Measurements from ENCODE around the gene NTHL1. TPM values are rescaled to one million over a fixed set of nuclear protein-coding genes. Genes with fewer than 3 reads are reported as not detected.
A peak's percentile ranks its signal among the peaks of the same experiment; 100 is the strongest.

The NTHL1 gene
- total and polyA plus RNA-seq, 10 of the 15 experiments (the other 5 are each of a cell fraction or from before 2014, with no cell fraction given), result 0.85 to 54.7 (median 39.0) TPM

DNA sequence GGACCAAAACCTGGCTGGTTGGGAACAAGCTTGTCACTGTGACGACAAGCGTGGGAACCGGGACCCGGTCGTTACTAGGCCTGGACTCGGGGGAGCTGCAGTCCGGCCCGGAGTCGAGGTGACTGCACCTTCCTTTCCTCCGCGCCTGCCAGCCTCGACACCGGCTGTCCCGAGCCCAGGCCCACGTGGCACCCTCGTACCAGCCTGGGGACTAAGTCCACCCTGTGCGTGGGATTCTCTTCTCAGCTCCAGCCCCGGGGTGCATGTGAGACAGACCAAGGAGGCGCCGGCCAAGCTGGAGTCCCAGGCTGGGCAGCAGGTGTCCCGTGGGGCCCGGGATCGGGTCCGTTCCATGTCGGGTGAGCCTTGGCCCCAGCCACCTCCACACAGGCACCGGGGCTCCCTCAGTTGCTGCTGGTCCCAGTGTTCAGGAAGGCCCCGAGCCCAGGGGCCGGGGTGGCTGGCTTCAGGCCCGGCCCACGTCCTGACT is 31.7 kb upstream of the NTHL1 start:
- no peak for TF ChIP-seq ZSCAN29 (IDR thresholded peaks at IDR 0.05)
- 0 out of 2 replicates have a peak, but pooled peaks have one; percentile 0 for TF ChIP-seq POLR2A (IDR thresholded peaks at IDR 0.05; ENCODE audit: low read depth, low read length)
- in situ Hi-C loops (cut with MboI) (no loop called here), intact Hi-C loops (cut with micrococcal nuclease; ENCODE audit: unreplicated experiment) (no loop called here)
- Histone ChIP-seq H3K79me2 (ENCODE audit: control insufficient read depth, insufficient read depth, low read length) (no peaks in the 10 kb centered on the region), H3K9me3 (replicated peaks; ENCODE audit: control insufficient read depth, insufficient read depth, low read length) (no peaks in the 10 kb centered on the region), H3K4me1 (ENCODE audit: control insufficient read depth, insufficient read depth, low read length) (no peaks in the 10 kb centered on the region), H3K27ac (ENCODE audit: control insufficient read depth, insufficient read depth) (no peak overlapping the region), H4K20me1 (ENCODE audit: control insufficient read depth, insufficient read depth) (no peaks in the 10 kb centered on the region), H3K4me3 (no peak overlapping the region), H3K27me3 (replicated peaks in 1 of 2; ENCODE audit: control insufficient read depth in 2 of 2, insufficient read depth in 2 of 2, low read length in 1 of 2) (no peaks in the 10 kb centered on the region), H2AFZ (ENCODE audit: control insufficient read depth, low read depth, low read length) (no peak overlapping the region), H3K4me2 (ENCODE audit: control insufficient read depth, insufficient read depth) (no peak overlapping the region), H3K36me3 (ENCODE audit: control insufficient read depth in 2 of 2, insufficient read depth in 2 of 2, low read length in 1 of 2) (peaks cover 0 to 4% of the 10 kb centered on the region in 2 experiments; a peak in 3 of 4 replicates), H3K9ac (ENCODE audit: control insufficient read depth, insufficient read depth, low read length) (no peak overlapping the region)
- WGBS (ENCODE audit: insufficient coverage, insufficient replicate concordance, low lambda C conversion rate, missing lambda C conversion rate), result 87% methylated on average over 23 of the region's 30 CpGs
- SMC1A ChIA-PET (ENCODE audit: uncharacterized antibody, unreplicated experiment), result no interaction called here
- ATAC-seq (no peak), DNase-seq (ENCODE audit: low read depth, low spot score) (no peak), FAIRE-seq (no peak)
- POLR2A ChIA-PET, result no interaction called here
- RAD21 ChIA-PET (ENCODE audit: unreplicated experiment), result no interaction called here
- no TSS peak for BruUV-seq (replicated peaks)
- CTCF ChIA-PET, result no interaction called here

DNA sequence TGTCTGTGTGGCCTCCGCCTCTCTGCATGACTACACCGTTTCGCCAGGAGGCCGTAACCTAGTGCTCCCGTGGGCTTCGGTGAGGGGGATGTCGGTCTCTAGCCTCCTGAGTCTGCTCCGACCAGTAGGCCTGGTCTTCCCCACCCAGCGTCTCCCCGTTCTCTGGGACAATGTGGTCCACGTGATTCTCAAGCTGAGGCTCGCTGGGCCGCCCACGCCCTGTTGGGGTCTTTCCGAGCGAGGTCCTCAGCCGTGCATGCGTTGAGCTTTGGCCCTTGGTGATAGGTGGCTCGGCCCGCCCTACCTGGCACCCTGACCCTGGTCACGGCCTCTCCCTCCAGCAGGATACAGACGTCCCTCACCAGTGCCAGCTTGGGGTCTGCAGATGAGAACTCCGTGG is 31.1 kb upstream of the NTHL1 start:
- Histone ChIP-seq H3K4me1 (ENCODE audit: control insufficient read depth, insufficient read depth, low read length) (no peaks in the 10 kb centered on the region), H3K27me3 (replicated peaks in 1 of 2; ENCODE audit: control insufficient read depth in 2 of 2, insufficient read depth in 2 of 2, low read length in 1 of 2) (no peaks in the 10 kb centered on the region), H3K79me2 (ENCODE audit: control insufficient read depth, insufficient read depth, low read length) (no peaks in the 10 kb centered on the region), H4K20me1 (ENCODE audit: control insufficient read depth, insufficient read depth) (no peaks in the 10 kb centered on the region), H3K4me2 (ENCODE audit: control insufficient read depth, insufficient read depth) (no peak overlapping the region), H3K36me3 (ENCODE audit: control insufficient read depth in 2 of 2, insufficient read depth in 2 of 2, low read length in 1 of 2) (peaks cover 0 to 7% of the 10 kb centered on the region in 2 experiments; a peak in 3 of 4 replicates), H2AFZ (ENCODE audit: control insufficient read depth, low read depth, low read length) (no peak overlapping the region), H3K9me3 (replicated peaks; ENCODE audit: control insufficient read depth, insufficient read depth, low read length) (no peaks in the 10 kb centered on the region), H3K9ac (ENCODE audit: control insufficient read depth, insufficient read depth, low read length) (no peak overlapping the region), H3K27ac (ENCODE audit: control insufficient read depth, insufficient read depth) (no peak overlapping the region), H3K4me3 (no peak overlapping the region)
- FAIRE-seq (no peak), ATAC-seq (no peak), DNase-seq (ENCODE audit: low read depth, low spot score) (no peak)
- in situ Hi-C loops (cut with MboI), result no loop called here
- RAD21 ChIA-PET (ENCODE audit: unreplicated experiment), result no interaction called here
- SMC1A ChIA-PET (ENCODE audit: uncharacterized antibody, unreplicated experiment), result no interaction called here
- BruUV-seq (replicated peaks), result no TSS peak
- intact Hi-C loops (cut with micrococcal nuclease; ENCODE audit: unreplicated experiment), result no loop called here
- 90% methylated on average over 23 of the region's 23 CpGs for WGBS (ENCODE audit: insufficient coverage, insufficient replicate concordance, low lambda C conversion rate, missing lambda C conversion rate)
- POLR2A ChIA-PET, result no interaction called here
- CTCF ChIA-PET, result no interaction called here
- TF ChIP-seq TBL1XR1 (IDR thresholded peaks at IDR 0.05; ENCODE audit: low read depth, low read length) (no peak), PML (IDR thresholded peaks at IDR 0.05; ENCODE audit: low read length) (no peak), KLF5 (IDR thresholded peaks at IDR 0.05; ENCODE audit: partially characterized antibody) (no peak), CREM (IDR thresholded peaks at IDR 0.05; ENCODE audit: low read depth) (no peak), BHLHE40 (IDR thresholded peaks at IDR 0.05; ENCODE audit: borderline replicate concordance in 1 of 2, low read depth in 2 of 2, low read length in 1 of 2) (no peak), SUPT20H (IDR thresholded peaks at IDR 0.05; ENCODE audit: borderline replicate concordance, control insufficient read depth, low read depth, low read length) (no peak), JUND (IDR thresholded peaks at IDR 0.05; ENCODE audit: low read depth, low read length) (no peak), IKZF2 (IDR thresholded peaks at IDR 0.05) (no peak), NBN (IDR thresholded peaks at IDR 0.05) (no peak)
- TF ChIP-seq, protein P1, sequence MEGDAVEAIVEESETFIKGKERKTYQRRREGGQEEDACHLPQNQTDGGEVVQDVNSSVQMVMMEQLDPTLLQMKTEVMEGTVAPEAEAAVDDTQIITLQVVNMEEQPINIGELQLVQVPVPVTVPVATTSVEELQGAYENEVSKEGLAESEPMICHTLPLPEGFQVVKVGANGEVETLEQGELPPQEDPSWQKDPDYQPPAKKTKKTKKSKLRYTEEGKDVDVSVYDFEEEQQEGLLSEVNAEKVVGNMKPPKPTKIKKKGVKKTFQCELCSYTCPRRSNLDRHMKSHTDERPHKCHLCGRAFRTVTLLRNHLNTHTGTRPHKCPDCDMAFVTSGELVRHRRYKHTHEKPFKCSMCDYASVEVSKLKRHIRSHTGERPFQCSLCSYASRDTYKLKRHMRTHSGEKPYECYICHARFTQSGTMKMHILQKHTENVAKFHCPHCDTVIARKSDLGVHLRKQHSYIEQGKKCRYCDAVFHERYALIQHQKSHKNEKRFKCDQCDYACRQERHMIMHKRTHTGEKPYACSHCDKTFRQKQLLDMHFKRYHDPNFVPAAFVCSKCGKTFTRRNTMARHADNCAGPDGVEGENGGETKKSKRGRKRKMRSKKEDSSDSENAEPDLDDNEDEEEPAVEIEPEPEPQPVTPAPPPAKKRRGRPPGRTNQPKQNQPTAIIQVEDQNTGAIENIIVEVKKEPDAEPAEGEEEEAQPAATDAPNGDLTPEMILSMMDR (IDR thresholded peaks at IDR 0.05 in 2 of 3, conservative IDR thresholded peaks at IDR 0.05 in 1 of 3; ENCODE audit: control insufficient read depth in 2 of 3, extremely low read depth in 1 of 3, insufficient read depth in 1 of 3, low read depth in 3 of 3, low read length in 3 of 3), result no peak
- TF ChIP-seq, protein P2, sequence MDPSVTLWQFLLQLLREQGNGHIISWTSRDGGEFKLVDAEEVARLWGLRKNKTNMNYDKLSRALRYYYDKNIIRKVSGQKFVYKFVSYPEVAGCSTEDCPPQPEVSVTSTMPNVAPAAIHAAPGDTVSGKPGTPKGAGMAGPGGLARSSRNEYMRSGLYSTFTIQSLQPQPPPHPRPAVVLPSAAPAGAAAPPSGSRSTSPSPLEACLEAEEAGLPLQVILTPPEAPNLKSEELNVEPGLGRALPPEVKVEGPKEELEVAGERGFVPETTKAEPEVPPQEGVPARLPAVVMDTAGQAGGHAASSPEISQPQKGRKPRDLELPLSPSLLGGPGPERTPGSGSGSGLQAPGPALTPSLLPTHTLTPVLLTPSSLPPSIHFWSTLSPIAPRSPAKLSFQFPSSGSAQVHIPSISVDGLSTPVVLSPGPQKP (IDR thresholded peaks at IDR 0.05; ENCODE audit: low read depth, low read length), result no peak
- TF ChIP-seq, protein P3, sequence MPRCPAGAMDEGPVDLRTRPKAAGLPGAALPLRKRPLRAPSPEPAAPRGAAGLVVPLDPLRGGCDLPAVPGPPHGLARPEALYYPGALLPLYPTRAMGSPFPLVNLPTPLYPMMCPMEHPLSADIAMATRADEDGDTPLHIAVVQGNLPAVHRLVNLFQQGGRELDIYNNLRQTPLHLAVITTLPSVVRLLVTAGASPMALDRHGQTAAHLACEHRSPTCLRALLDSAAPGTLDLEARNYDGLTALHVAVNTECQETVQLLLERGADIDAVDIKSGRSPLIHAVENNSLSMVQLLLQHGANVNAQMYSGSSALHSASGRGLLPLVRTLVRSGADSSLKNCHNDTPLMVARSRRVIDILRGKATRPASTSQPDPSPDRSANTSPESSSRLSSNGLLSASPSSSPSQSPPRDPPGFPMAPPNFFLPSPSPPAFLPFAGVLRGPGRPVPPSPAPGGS (IDR thresholded peaks at IDR 0.05; ENCODE audit: borderline replicate concordance, insufficient read depth, low read depth, low read length, poor library complexity, severe bottlenecking), result no peak
